ENCODE measurements around the gene C19orf47.

Gene C19orf47

GRCh38 chr19:40348125-40348913 is at the start of gene C19orf47, which contains the start of gene PLD3:
TSS of gene C19orf47 (minus strand) at chr19:40348397. CDS start at chr19:40341857, 6,540 bp downstream.
TSS of gene PLD3 (plus strand) at chr19:40348695. CDS start at chr19:40366484, 17,789 bp downstream.
- H4K20me1 ChIP-seq: peaks cover 13% of the 10 kb centered on the region; the same call in 1 of the 2 replicates
- peak within 1 kb of the TSS; percentile 80 for H3K27ac ChIP-seq
- H3K4me1 ChIP-seq: peaks cover 20% of the 10 kb centered on the region
- H3K4me2 ChIP-seq: peak within 1 kb of the TSS; percentile 91
- TF ChIP-seq Cebpa-rat (IDR thresholded peaks at IDR 0.05): no peak
- H3K27me3 ChIP-seq: no peaks in the 10 kb centered on the region
- H3K36me3 ChIP-seq: peaks cover 9% of the 10 kb centered on the region
- H3K9me3 ChIP-seq: no peaks in the 10 kb centered on the region
- H3K4me3 ChIP-seq: peak within 1 kb of the TSS; percentile 77
- H3K9ac ChIP-seq: peak within 1 kb of the TSS; percentile 85

DNA sequence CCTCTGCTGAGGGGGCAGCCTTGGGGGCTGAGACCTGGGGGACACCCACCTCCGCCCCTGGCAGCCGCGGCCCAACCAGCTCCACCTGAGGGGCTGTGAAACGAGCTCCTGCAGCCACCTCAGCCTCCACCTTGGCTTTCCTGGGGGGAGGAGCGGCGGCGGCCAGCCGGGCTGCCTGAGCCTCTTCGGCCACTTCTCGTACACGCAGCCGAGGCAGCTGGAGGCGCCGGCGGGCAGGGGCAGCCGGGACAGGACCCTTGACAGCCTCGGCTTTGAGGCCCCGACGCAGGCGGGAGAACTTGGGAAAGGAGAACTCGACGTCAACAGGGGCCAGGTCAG is 49.3 kb upstream of the C19orf47 start:
- no peak overlapping the region for H3K9ac ChIP-seq
- no peak overlapping the region for H3K4me3 ChIP-seq
- no peaks in the 10 kb centered on the region for H4K20me1 ChIP-seq
- peaks cover 8% of the 10 kb centered on the region; the same call in 1 of the 2 replicates for H3K4me1 ChIP-seq
- TF ChIP-seq Cebpa-rat (IDR thresholded peaks at IDR 0.05): no peak
- H3K9me3 ChIP-seq: no peaks in the 10 kb centered on the region
- H3K4me2 ChIP-seq: no peak overlapping the region
- H3K36me3 ChIP-seq: peaks cover 6% of the 10 kb centered on the region; the same call in 1 of the 2 replicates
- no peaks in the 10 kb centered on the region for H3K27me3 ChIP-seq
- no peak overlapping the region for H3K27ac ChIP-seq

GRCh38 chr19:40396886-40397567 is 48.8 kb upstream of the C19orf47 start:
- Histone ChIP-seq H3K36me3 (peaks cover 6% of the 10 kb centered on the region; the same call in 1 of the 2 replicates), H3K27ac (no peak overlapping the region), H3K4me1 (peaks cover 8% of the 10 kb centered on the region; the same call in 1 of the 2 replicates), H4K20me1 (no peaks in the 10 kb centered on the region), H3K9ac (no peak overlapping the region), H3K4me2 (no peak overlapping the region), H3K9me3 (no peaks in the 10 kb centered on the region), H3K27me3 (no peaks in the 10 kb centered on the region), H3K4me3 (no peak overlapping the region)
- no peak for TF ChIP-seq Cebpa-rat (IDR thresholded peaks at IDR 0.05)

DNA sequence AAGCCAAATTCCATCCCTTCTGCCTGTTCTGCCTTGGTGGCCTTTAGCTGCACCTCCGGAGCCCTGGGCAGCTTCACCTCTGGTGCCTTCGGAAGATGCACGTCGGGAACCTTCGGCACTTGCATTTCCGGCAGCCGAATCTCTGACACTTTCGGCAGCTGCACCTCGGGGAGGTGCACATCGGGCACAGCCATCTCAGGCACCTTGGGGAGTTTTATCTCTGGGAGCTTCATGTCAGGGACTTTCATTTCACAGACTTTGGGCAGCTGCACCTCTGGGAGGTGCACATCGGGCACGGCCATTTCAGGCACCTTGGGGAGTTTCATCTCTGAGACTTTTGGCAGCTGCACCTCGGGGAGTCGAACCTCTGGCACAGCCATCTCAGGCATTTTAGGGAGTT is 47.8 kb upstream of the C19orf47 start:
- peaks cover 8% of the 10 kb centered on the region; the same call in 1 of the 2 replicates for H3K4me1 ChIP-seq
- no peaks in the 10 kb centered on the region for H3K27me3 ChIP-seq
- no peak overlapping the region for H3K4me3 ChIP-seq
- no peak overlapping the region for H3K4me2 ChIP-seq
- H3K9me3 ChIP-seq: no peaks in the 10 kb centered on the region
- H3K36me3 ChIP-seq: peaks cover 6% of the 10 kb centered on the region; the same call in 1 of the 2 replicates
- H4K20me1 ChIP-seq: no peaks in the 10 kb centered on the region
- H3K9ac ChIP-seq: no peak overlapping the region
- TF ChIP-seq Cebpa-rat (IDR thresholded peaks at IDR 0.05): no peak
- H3K27ac ChIP-seq: no peak overlapping the region

DNA sequence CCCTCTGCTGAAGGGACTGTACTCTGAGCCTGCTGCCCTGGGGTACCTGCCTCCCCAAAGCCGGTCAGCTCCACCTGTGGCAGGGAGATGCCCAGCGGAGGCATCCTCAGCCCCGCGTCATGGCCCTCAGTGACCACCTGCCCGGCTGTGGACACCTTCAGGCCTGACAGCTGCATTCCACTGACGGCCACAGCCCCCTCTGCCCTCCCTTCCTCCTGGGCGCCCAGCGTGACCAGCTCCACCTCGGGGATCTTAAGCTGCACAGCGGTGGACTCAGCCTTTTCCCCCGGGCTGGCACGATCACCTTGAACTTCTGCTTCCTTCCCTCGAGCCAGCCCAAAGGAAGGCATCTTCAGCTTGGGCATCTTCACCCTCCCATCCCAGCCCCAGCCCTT is 46.6 kb upstream of the C19orf47 start:
- H3K27me3 ChIP-seq: no peaks in the 10 kb centered on the region
- H3K4me3 ChIP-seq: no peak overlapping the region
- H3K27ac ChIP-seq: no peak overlapping the region
- H3K9me3 ChIP-seq: no peaks in the 10 kb centered on the region
- H3K4me2 ChIP-seq: no peak overlapping the region
- TF ChIP-seq Cebpa-rat (IDR thresholded peaks at IDR 0.05): no peak
- H3K9ac ChIP-seq: no peak overlapping the region
- peaks cover 8% of the 10 kb centered on the region; the same call in 1 of the 2 replicates for H3K4me1 ChIP-seq
- peaks cover 6% of the 10 kb centered on the region; the same call in 1 of the 2 replicates for H3K36me3 ChIP-seq
- no peaks in the 10 kb centered on the region for H4K20me1 ChIP-seq

GRCh38 chr19:40393894-40394815 is 46.0 kb upstream of the C19orf47 start:
- no peak overlapping the region for H3K9ac ChIP-seq
- H3K4me3 ChIP-seq: no peak overlapping the region
- H4K20me1 ChIP-seq: no peaks in the 10 kb centered on the region
- H3K27ac ChIP-seq: no peak overlapping the region
- TF ChIP-seq Cebpa-rat (IDR thresholded peaks at IDR 0.05): no peak
- peaks cover 6% of the 10 kb centered on the region; the same call in 1 of the 2 replicates for H3K36me3 ChIP-seq
- H3K27me3 ChIP-seq: no peaks in the 10 kb centered on the region
- H3K4me2 ChIP-seq: no peak overlapping the region
- no peaks in the 10 kb centered on the region for H3K9me3 ChIP-seq
- peaks cover 8% of the 10 kb centered on the region; the same call in 1 of the 2 replicates for H3K4me1 ChIP-seq

DNA sequence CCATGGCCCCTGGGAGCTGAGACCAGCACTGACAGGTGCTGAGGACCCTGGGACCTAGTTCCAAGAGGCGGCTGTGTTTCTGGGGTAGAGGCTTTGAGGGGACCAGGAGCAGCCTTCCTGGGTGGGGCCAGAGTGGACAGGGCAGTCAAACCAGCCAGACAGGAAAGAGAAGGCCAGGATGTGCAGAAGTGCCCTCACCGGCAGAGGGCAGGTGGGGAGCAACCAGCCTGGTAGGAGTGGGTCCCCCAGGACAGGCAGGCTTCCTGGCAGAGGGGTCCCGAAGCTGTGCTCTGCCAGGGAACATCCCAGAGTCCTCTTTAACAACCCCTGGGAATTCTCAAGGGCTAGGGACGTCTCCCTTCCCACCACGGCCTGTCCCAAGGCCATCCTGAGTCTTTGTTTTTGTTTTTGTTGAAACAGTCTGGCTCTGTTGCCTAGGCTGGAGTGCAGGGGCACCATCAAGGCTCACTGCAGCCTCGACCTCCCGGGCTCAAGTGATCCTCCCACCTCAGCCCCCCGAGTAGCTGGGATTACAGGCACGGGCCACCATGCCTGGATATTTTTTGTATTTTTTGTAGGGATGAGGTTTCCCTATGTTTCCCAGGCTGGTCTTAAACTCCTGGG is 44.8 kb upstream of the C19orf47 start:
- TF ChIP-seq Cebpa-rat (IDR thresholded peaks at IDR 0.05): no peak
- no peaks in the 10 kb centered on the region for H4K20me1 ChIP-seq
- no peak overlapping the region for H3K4me3 ChIP-seq
- no peak overlapping the region for H3K9ac ChIP-seq
- no peaks in the 10 kb centered on the region for H3K9me3 ChIP-seq
- no peak overlapping the region for H3K4me2 ChIP-seq
- no peaks in the 10 kb centered on the region for H3K27me3 ChIP-seq
- peaks cover 8% of the 10 kb centered on the region; the same call in 1 of the 2 replicates for H3K4me1 ChIP-seq
- no peak overlapping the region for H3K27ac ChIP-seq
- H3K36me3 ChIP-seq: peaks cover 6% of the 10 kb centered on the region; the same call in 1 of the 2 replicates

DNA sequence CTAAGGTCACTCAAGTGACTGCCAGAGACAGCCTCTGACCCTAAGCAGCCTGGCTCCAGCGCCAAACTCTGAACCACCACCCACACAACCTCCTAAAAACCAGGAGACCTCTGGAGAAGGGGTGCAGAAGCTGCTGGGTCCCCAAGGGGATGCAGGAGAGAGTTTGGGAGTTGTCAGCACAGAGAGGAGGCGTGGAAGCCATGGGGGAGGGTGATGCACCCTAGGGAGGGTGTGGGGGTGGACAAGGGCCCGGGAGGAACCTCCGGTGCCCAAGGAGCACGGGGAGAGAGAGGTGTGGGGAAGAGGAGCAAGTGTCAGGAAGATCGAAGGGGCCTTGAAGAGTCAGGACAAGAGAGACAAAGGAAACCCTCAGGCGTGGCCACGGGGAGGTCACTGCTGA is 43.9 kb upstream of the C19orf47 start:
- no peak overlapping the region for H3K4me2 ChIP-seq
- TF ChIP-seq Cebpa-rat (IDR thresholded peaks at IDR 0.05): no peak
- H3K9ac ChIP-seq: no peak overlapping the region
- no peaks in the 10 kb centered on the region for H3K9me3 ChIP-seq
- no peak overlapping the region for H3K4me3 ChIP-seq
- no peaks in the 10 kb centered on the region for H3K27me3 ChIP-seq
- H3K36me3 ChIP-seq: no peaks in the 10 kb centered on the region; the same call in 1 of the 2 replicates
- H4K20me1 ChIP-seq: no peaks in the 10 kb centered on the region
- H3K4me1 ChIP-seq: peaks cover 8% of the 10 kb centered on the region; the same call in 1 of the 2 replicates
- no peak overlapping the region for H3K27ac ChIP-seq

All from BLaER1 (cell line).